ENCODE results near the gene NFASC.

NFASC gene

GRCh38 chr1:205017766-205018165, 147.1 kb downstream of the NFASC start:
- Histone ChIP-seq H3K79me2 (ENCODE audit: insufficient read depth, low read length) (no peaks in the 10 kb centered on the region), H2AFZ (ENCODE audit: low read depth, low read length, severe bottlenecking) (no peak overlapping the region), H4K20me1 (ENCODE audit: low read depth, low read length) (no peaks in the 10 kb centered on the region), H3K4me2 (ENCODE audit: low read depth, low read length, poor library complexity, severe bottlenecking) (no peak overlapping the region), H3F3A (ENCODE audit: insufficient read depth) (no peaks in the 10 kb centered on the region), H3K9me3 (ENCODE audit: insufficient read depth, low read length) (no peaks in the 10 kb centered on the region), H3K9me2 (replicated peaks; ENCODE audit: insufficient read depth, low read length) (no peaks in the 10 kb centered on the region), H3K27me3 (ENCODE audit: low read length) (no peaks in the 10 kb centered on the region), H3K9ac (ENCODE audit: low read length) (no peak overlapping the region), H3K36me3 (ENCODE audit: low read length) (no peaks in the 10 kb centered on the region), H3K4me3 (ENCODE audit: insufficient read depth, low read length, poor library complexity, severe bottlenecking) (no peak overlapping the region), H3K27ac (ENCODE audit: low read depth, low read length) (no peak overlapping the region)
- TF ChIP-seq CTCF (IDR thresholded peaks at IDR 0.05; ENCODE audit: insufficient read depth, low read length, poor library complexity, severe bottlenecking) (no peak), EZH2phosphoT487 (conservative IDR thresholded peaks at IDR 0.05; ENCODE audit: low read length) (no peak)

DNA sequence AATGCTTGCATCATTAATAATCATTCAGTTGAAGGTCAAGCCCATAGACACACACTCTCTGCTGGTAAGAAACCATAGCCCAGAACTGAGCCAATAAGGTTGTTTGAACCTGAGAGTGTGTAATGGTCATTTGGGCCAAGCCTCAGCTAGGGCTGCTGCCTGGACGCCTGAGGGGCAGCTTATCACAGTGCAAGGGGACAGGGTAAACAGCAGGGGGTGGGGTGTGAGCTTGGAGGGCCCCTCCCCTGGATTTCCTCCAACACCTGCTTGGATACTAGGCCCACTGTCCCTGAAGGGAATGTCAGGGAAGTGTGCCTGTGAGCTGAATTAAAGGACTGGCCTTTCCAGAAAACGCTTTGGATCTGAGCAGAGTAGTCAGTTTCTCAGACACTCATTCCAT, 147.7 kb downstream of the NFASC start:
- H3K27me3 ChIP-seq (ENCODE audit: low read length): no peaks in the 10 kb centered on the region
- no peaks in the 10 kb centered on the region for H4K20me1 ChIP-seq (ENCODE audit: low read depth, low read length)
- H3K9ac ChIP-seq (ENCODE audit: low read length): no peak overlapping the region
- H3F3A ChIP-seq (ENCODE audit: insufficient read depth): no peaks in the 10 kb centered on the region
- no peaks in the 10 kb centered on the region for H3K36me3 ChIP-seq (ENCODE audit: low read length)
- no peak overlapping the region for H3K4me2 ChIP-seq (ENCODE audit: low read depth, low read length, poor library complexity, severe bottlenecking)
- H3K79me2 ChIP-seq (ENCODE audit: insufficient read depth, low read length): no peaks in the 10 kb centered on the region
- H3K4me3 ChIP-seq (ENCODE audit: insufficient read depth, low read length, poor library complexity, severe bottlenecking): no peak overlapping the region
- H3K9me2 ChIP-seq (replicated peaks; ENCODE audit: insufficient read depth, low read length): no peaks in the 10 kb centered on the region
- TF ChIP-seq EZH2phosphoT487 (conservative IDR thresholded peaks at IDR 0.05; ENCODE audit: low read length): no peak
- no peak for TF ChIP-seq CTCF (IDR thresholded peaks at IDR 0.05; ENCODE audit: insufficient read depth, low read length, poor library complexity, severe bottlenecking)
- no peaks in the 10 kb centered on the region for H3K9me3 ChIP-seq (ENCODE audit: insufficient read depth, low read length)
- H2AFZ ChIP-seq (ENCODE audit: low read depth, low read length, severe bottlenecking): no peak overlapping the region
- H3K27ac ChIP-seq (ENCODE audit: low read depth, low read length): no peak overlapping the region

DNA sequence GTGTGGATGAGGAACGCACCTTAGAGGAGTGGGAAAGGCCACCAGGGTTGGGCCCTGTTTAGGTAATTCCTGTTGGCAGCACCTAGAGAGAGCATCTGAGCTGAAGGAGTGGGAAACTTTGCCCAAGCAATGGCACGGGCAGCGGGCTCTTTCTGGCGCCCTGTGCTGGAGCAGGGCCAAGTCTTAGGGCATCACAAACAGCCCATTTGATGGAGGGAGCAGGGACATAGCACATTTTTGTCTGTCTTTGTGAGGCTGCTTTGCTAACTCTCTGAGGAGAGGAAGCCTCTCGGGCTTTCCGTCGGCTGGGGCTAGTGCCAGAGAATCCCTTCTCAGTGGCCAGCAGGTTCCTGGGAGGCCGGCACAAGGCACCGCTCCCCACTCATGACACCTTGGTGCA, 149.8 kb downstream of the NFASC start:
- Histone ChIP-seq H3K4me3 (ENCODE audit: insufficient read depth, low read length, poor library complexity, severe bottlenecking) (no peak overlapping the region), H3K27me3 (ENCODE audit: low read length) (no peaks in the 10 kb centered on the region), H3K27ac (ENCODE audit: low read depth, low read length) (no peak overlapping the region), H3K4me2 (ENCODE audit: low read depth, low read length, poor library complexity, severe bottlenecking) (no peak overlapping the region), H3F3A (ENCODE audit: insufficient read depth) (no peaks in the 10 kb centered on the region), H2AFZ (ENCODE audit: low read depth, low read length, severe bottlenecking) (no peak overlapping the region), H3K79me2 (ENCODE audit: insufficient read depth, low read length) (no peaks in the 10 kb centered on the region), H3K36me3 (ENCODE audit: low read length) (no peaks in the 10 kb centered on the region), H3K9me3 (ENCODE audit: insufficient read depth, low read length) (no peaks in the 10 kb centered on the region), H3K9ac (ENCODE audit: low read length) (no peak overlapping the region), H4K20me1 (ENCODE audit: low read depth, low read length) (no peaks in the 10 kb centered on the region), H3K9me2 (replicated peaks; ENCODE audit: insufficient read depth, low read length) (no peaks in the 10 kb centered on the region)
- TF ChIP-seq CTCF (IDR thresholded peaks at IDR 0.05; ENCODE audit: insufficient read depth, low read length, poor library complexity, severe bottlenecking) (no peak), EZH2phosphoT487 (conservative IDR thresholded peaks at IDR 0.05; ENCODE audit: low read length) (no peak)

GRCh38 chr1:205024679-205025078, 154.0 kb downstream of the NFASC start:
- H4K20me1 ChIP-seq (ENCODE audit: low read depth, low read length): no peaks in the 10 kb centered on the region
- no peaks in the 10 kb centered on the region for H3K9me2 ChIP-seq (replicated peaks; ENCODE audit: insufficient read depth, low read length)
- H3K9ac ChIP-seq (ENCODE audit: low read length): no peak overlapping the region
- no peaks in the 10 kb centered on the region for H3K79me2 ChIP-seq (ENCODE audit: insufficient read depth, low read length)
- no peak overlapping the region for H3K27ac ChIP-seq (ENCODE audit: low read depth, low read length)
- no peak overlapping the region for H2AFZ ChIP-seq (ENCODE audit: low read depth, low read length, severe bottlenecking)
- no peaks in the 10 kb centered on the region for H3F3A ChIP-seq (ENCODE audit: insufficient read depth)
- H3K36me3 ChIP-seq (ENCODE audit: low read length): no peaks in the 10 kb centered on the region
- H3K27me3 ChIP-seq (ENCODE audit: low read length): no peaks in the 10 kb centered on the region
- no peak overlapping the region for H3K4me3 ChIP-seq (ENCODE audit: insufficient read depth, low read length, poor library complexity, severe bottlenecking)
- TF ChIP-seq EZH2phosphoT487 (conservative IDR thresholded peaks at IDR 0.05; ENCODE audit: low read length): no peak
- TF ChIP-seq CTCF (IDR thresholded peaks at IDR 0.05; ENCODE audit: insufficient read depth, low read length, poor library complexity, severe bottlenecking): no peak
- no peak overlapping the region for H3K4me2 ChIP-seq (ENCODE audit: low read depth, low read length, poor library complexity, severe bottlenecking)
- no peaks in the 10 kb centered on the region for H3K9me3 ChIP-seq (ENCODE audit: insufficient read depth, low read length)

All from SU-DHL-6 (cell line).